IgD-negative memory B cell (primary cell): ENCODE data around the gene BMS1. TPM values are rescaled to one million over a fixed set of nuclear protein-coding genes. Genes with fewer than 3 reads are reported as not detected.
"Not testable (repeated sequence)": the region's sequence is repeated elsewhere in the genome, so short reads cannot be mapped to it uniquely, and the experiment has no call there.

Source experiments
- H3K27ac Mint-ChIP-seq, 3 donors: one replicate each; pipeline ENCODE4 v1.8.0; 2020 to 2022; ENCODE audit warnings: mild to moderate bottlenecking in 3 of 3, mixed read lengths in 3 of 3, moderate library complexity in 1 of 3
- H3K27me3 Mint-ChIP-seq: one replicate; pipeline ENCODE4 v1.8.0; 2021; ENCODE audit warnings: mixed read lengths
- H3K36me3 Mint-ChIP-seq: one replicate; pipeline ENCODE4 v1.8.0; 2020; ENCODE audit warnings: mild to moderate bottlenecking, mixed read lengths
- H3K4me1 Mint-ChIP-seq, 3 donors: one replicate each; pipeline ENCODE4 v1.8.0; 2020 to 2022; ENCODE audit warnings: mixed read lengths in 3 of 3, mild to moderate bottlenecking in 1 of 3
- H3K4me3 Mint-ChIP-seq, 4 donors: one replicate each; pipeline ENCODE4 v1.8.0; 2020 to 2022; ENCODE audit warnings: mild to moderate bottlenecking in 4 of 4, mixed read lengths in 4 of 4, moderate library complexity in 3 of 4
- H3K9me3 Mint-ChIP-seq, 3 donors: one replicate each; pipeline ENCODE4 v1.8.0; 2020 to 2021; ENCODE audit warnings: mixed read lengths in 3 of 3, mild to moderate bottlenecking in 1 of 3
- polyA plus RNA-seq: library from polyadenylated mRNA; unstranded; fragments of 300-500 nt; fragmentation: Illumina TruSeq; gene quantifications from one replicate; pipeline ENCODE4 v1.2.3, GENCODE V29; 2021

The BMS1 gene
- polyA plus RNA-seq, 1 donor from 2014 or later = 12.4 TPM

GRCh38 chr10:42866115-42866995 lies 83.8 kb downstream of the BMS1 start:
- no peaks in the 10 kb centered on the region for H3K36me3 Mint-ChIP-seq
- peaks cover 0 to 5% (median 4%) of the 10 kb centered on the region in 3 donors for H3K4me1 Mint-ChIP-seq
- no peaks in the 10 kb centered on the region for H3K9me3 Mint-ChIP-seq
- no peak overlapping the region for H3K4me3 Mint-ChIP-seq
- no peak overlapping the region for H3K27ac Mint-ChIP-seq
- H3K27me3 Mint-ChIP-seq = peaks cover 19% of the 10 kb centered on the region

GRCh38 chr10:42867571-42867970 lies 85.0 kb downstream of the BMS1 start:
- Mint-ChIP-seq H3K27me3 (peaks cover 19% of the 10 kb centered on the region), H3K27ac (no peak overlapping the region), H3K36me3 (no peaks in the 10 kb centered on the region), H3K4me3 (no peak overlapping the region), H3K4me1 (peaks cover 0 to 5% (median 4%) of the 10 kb centered on the region in 3 donors), H3K9me3 (no peaks in the 10 kb centered on the region)

GRCh38 chr10:42868530-42868929 lies 85.9 kb downstream of the BMS1 start:
- Mint-ChIP-seq H3K9me3 (no peaks in the 10 kb centered on the region), H3K27ac (no peak overlapping the region), H3K27me3 (peaks cover 16% of the 10 kb centered on the region), H3K4me3 (no peak overlapping the region), H3K4me1 (peaks cover 0 to 5% (median 4%) of the 10 kb centered on the region in 3 donors), H3K36me3 (no peaks in the 10 kb centered on the region)

- Mint-ChIP-seq H3K4me3 (no peak overlapping the region), H3K27ac (peak overlapping the region in 1 of 3 donors; percentile 32), H3K27me3 (peaks cover 9% of the 10 kb centered on the region), H3K36me3 (no peaks in the 10 kb centered on the region), H3K4me1 (peaks cover 0 to 5% (median 4%) of the 10 kb centered on the region in 3 donors), H3K9me3 (no peaks in the 10 kb centered on the region)
Measured at GRCh38 chr10:42869977-42870350, 87.4 kb downstream of the BMS1 start.

- not testable (repeated sequence) for H3K9me3 Mint-ChIP-seq, H3K36me3 Mint-ChIP-seq, H3K4me3 Mint-ChIP-seq, H3K27ac Mint-ChIP-seq, H3K27me3 Mint-ChIP-seq, H3K4me1 Mint-ChIP-seq
Measured at GRCh38 chr10:42871138-42871641, 88.6 kb downstream of the BMS1 start.

GRCh38 chr10:42871823-42872222 lies 89.2 kb downstream of the BMS1 start:
- peaks cover 0 to 2% (median 0%) of the 10 kb centered on the region in 3 donors for H3K4me1 Mint-ChIP-seq
- H3K4me3 Mint-ChIP-seq = no peak overlapping the region
- H3K36me3 Mint-ChIP-seq = no peaks in the 10 kb centered on the region
- H3K27me3 Mint-ChIP-seq = peaks cover 9% of the 10 kb centered on the region
- no peak overlapping the region for H3K27ac Mint-ChIP-seq
- H3K9me3 Mint-ChIP-seq = no peaks in the 10 kb centered on the region

GRCh38 chr10:42872865-42873435 lies 90.4 kb downstream of the BMS1 start:
- Mint-ChIP-seq H3K9me3 (no peaks in the 10 kb centered on the region), H3K36me3 (no peaks in the 10 kb centered on the region), H3K27me3 (peaks cover 5% of the 10 kb centered on the region), H3K4me1 (no peaks in the 10 kb centered on the region), H3K4me3 (no peak overlapping the region), H3K27ac (no peak overlapping the region)

- H3K4me3 Mint-ChIP-seq = no peak overlapping the region
- H3K27me3 Mint-ChIP-seq = no peaks in the 10 kb centered on the region
- H3K36me3 Mint-ChIP-seq = no peaks in the 10 kb centered on the region
- no peaks in the 10 kb centered on the region for H3K4me1 Mint-ChIP-seq
- no peaks in the 10 kb centered on the region for H3K9me3 Mint-ChIP-seq
- H3K27ac Mint-ChIP-seq = no peak overlapping the region
Measured at GRCh38 chr10:42874713-42875387, 92.3 kb downstream of the BMS1 start.

GRCh38 chr10:42875388-42875755 lies 92.8 kb downstream of the BMS1 start:
- H3K36me3 Mint-ChIP-seq = no peaks in the 10 kb centered on the region
- peak overlapping the region in 1 of 3 donors; percentile 46 for H3K27ac Mint-ChIP-seq
- no peak overlapping the region for H3K4me3 Mint-ChIP-seq
- no peaks in the 10 kb centered on the region for H3K27me3 Mint-ChIP-seq
- no peaks in the 10 kb centered on the region for H3K9me3 Mint-ChIP-seq
- H3K4me1 Mint-ChIP-seq = no peaks in the 10 kb centered on the region

- Mint-ChIP-seq H3K9me3 (no peaks in the 10 kb centered on the region), H3K36me3 (no peaks in the 10 kb centered on the region), H3K4me1 (no peaks in the 10 kb centered on the region), H3K27me3 (no peaks in the 10 kb centered on the region), H3K27ac (no peak overlapping the region), H3K4me3 (no peak overlapping the region)
Measured at GRCh38 chr10:42875798-42876341, 93.3 kb downstream of the BMS1 start.

- H3K9me3 Mint-ChIP-seq = peaks cover 0 to 3% (median 0%) of the 10 kb centered on the region in 3 donors
- peaks cover 0 to 1% (median 0%) of the 10 kb centered on the region in 3 donors for H3K4me1 Mint-ChIP-seq
- H3K27me3 Mint-ChIP-seq = no peaks in the 10 kb centered on the region
- H3K4me3 Mint-ChIP-seq = no peak overlapping the region
- H3K27ac Mint-ChIP-seq = no peak overlapping the region
- H3K36me3 Mint-ChIP-seq = no peaks in the 10 kb centered on the region
Measured at GRCh38 chr10:42876476-42876875, 93.9 kb downstream of the BMS1 start.

- no peaks in the 10 kb centered on the region for H3K27me3 Mint-ChIP-seq
- no peaks in the 10 kb centered on the region for H3K36me3 Mint-ChIP-seq
- H3K9me3 Mint-ChIP-seq = peaks cover 0 to 3% (median 1%) of the 10 kb centered on the region in 3 donors
- no peak overlapping the region for H3K27ac Mint-ChIP-seq
- no peak overlapping the region for H3K4me3 Mint-ChIP-seq
- H3K4me1 Mint-ChIP-seq = peaks cover 0 to 1% (median 0%) of the 10 kb centered on the region in 3 donors
Measured at GRCh38 chr10:42876945-42877344, 94.3 kb downstream of the BMS1 start.

- no peak overlapping the region for H3K4me3 Mint-ChIP-seq
- H3K4me1 Mint-ChIP-seq = peaks cover 0 to 1% (median 0%) of the 10 kb centered on the region in 3 donors
- H3K36me3 Mint-ChIP-seq = no peaks in the 10 kb centered on the region
- no peaks in the 10 kb centered on the region for H3K27me3 Mint-ChIP-seq
- peaks cover 0 to 7% (median 7%) of the 10 kb centered on the region in 3 donors for H3K9me3 Mint-ChIP-seq
- no peak overlapping the region for H3K27ac Mint-ChIP-seq
Measured at GRCh38 chr10:42877496-42878030, 95.0 kb downstream of the BMS1 start.

GRCh38 chr10:42878134-42878820 lies 95.7 kb downstream of the BMS1 start:
- Mint-ChIP-seq H3K27me3 (no peaks in the 10 kb centered on the region), H3K4me1 (peaks cover 0 to 1% (median 0%) of the 10 kb centered on the region in 3 donors), H3K4me3 (no peak overlapping the region), H3K9me3 (peaks cover 2 to 14% (median 11%) of the 10 kb centered on the region in 3 donors), H3K27ac (no peak overlapping the region), H3K36me3 (no peaks in the 10 kb centered on the region)
